HepG2 (cell line): ENCODE data around the gene UBC. TPM values are rescaled to one million over a fixed set of nuclear protein-coding genes. Genes with fewer than 3 reads are reported as not detected.

Source experiments
- CSRNP2 ChIP-seq: sonication (generic); formaldehyde crosslinking; conservative IDR thresholded peaks from 2 replicates; pipeline ENCODE4 v1.8.0; 2022; ENCODE audit warnings: low read depth, missing genetic modification reagents
- DPF2 ChIP-seq: sonication (generic); formaldehyde crosslinking; IDR thresholded peaks from 2 replicates; pipeline ENCODE4 v1.4.0; 2020; ENCODE audit warnings: mild to moderate bottlenecking, low read depth, missing genetic modification reagents, borderline replicate concordance
- FOXO1 ChIP-seq: sonication (generic); formaldehyde crosslinking; IDR thresholded peaks from 2 replicates; pipeline ENCODE4 v1.4.0; 2020; ENCODE audit warnings: missing genetic modification reagents
- GZF1 ChIP-seq: sonication (generic); formaldehyde crosslinking; IDR thresholded peaks from 2 replicates; pipeline ENCODE4 v1.5.1; 2020; ENCODE audit warnings: mild to moderate bottlenecking, missing genetic modification reagents
- PHF21A ChIP-seq: sonication (generic); formaldehyde crosslinking; IDR thresholded peaks from 2 replicates; pipeline ENCODE4 v1.5.0; 2020; ENCODE audit warnings: mild to moderate bottlenecking, missing genetic modification reagents
- SATB2 ChIP-seq: sonication (generic); formaldehyde crosslinking; IDR thresholded peaks from 2 replicates; pipeline ENCODE4 v1.5.0; 2020; ENCODE audit warnings: missing genetic modification reagents
- SRSF4 ChIP-seq: fragments of 200-400 bp; formaldehyde crosslinking; IDR thresholded peaks from one replicate; pipeline ENCODE4 v1.6.1; 2018; ENCODE audit warnings: mild to moderate bottlenecking, low read depth, low read length, moderate library complexity; ENCODE audit not compliant: poor library complexity, severe bottlenecking
- TCF12 ChIP-seq, 2 experiments: fragments of 450-650 bp in 1 of 2; sonication (generic) in 1 of 2; formaldehyde crosslinking in 1 of 2; IDR thresholded peaks; 2 replicates each; pipeline versions ENCODE4 v1.6.1 to v1.8.0; 2017 to 2022; ENCODE audit warnings: antibody characterized with exemption in 1 of 2, mild to moderate bottlenecking in 1 of 2, missing genetic modification reagents in 1 of 2, moderate library complexity in 1 of 2
- YEATS2 ChIP-seq: sonication (generic); formaldehyde crosslinking; IDR thresholded peaks from 2 replicates; pipeline ENCODE4 v1.4.0; 2020; ENCODE audit warnings: missing genetic modification reagents, borderline replicate concordance
- ZBTB33 ChIP-seq: sonication (generic); formaldehyde crosslinking; IDR thresholded peaks from 2 replicates; pipeline ENCODE4 v1.4.0; 2020; ENCODE audit warnings: missing genetic modification reagents
- ZBTB44 ChIP-seq: sonication (generic); formaldehyde crosslinking; IDR thresholded peaks from 2 replicates; pipeline ENCODE4 v1.4.0; 2020; ENCODE audit warnings: missing genetic modification reagents
- ZGPAT ChIP-seq: IDR thresholded peaks from 2 replicates; pipeline ENCODE4 v1.6.1; 2016; ENCODE audit warnings: mild to moderate bottlenecking
- ZHX1 ChIP-seq: sonication (generic); formaldehyde crosslinking; IDR thresholded peaks from 2 replicates; pipeline ENCODE4 v1.8.1; 2022; ENCODE audit warnings: low read depth, mild to moderate bottlenecking, missing genetic modification reagents
- ZNF335 ChIP-seq: sonication (generic); formaldehyde crosslinking; IDR thresholded peaks from 2 replicates; pipeline ENCODE4 v1.4.0; 2020; ENCODE audit warnings: missing genetic modification reagents
- ZNF598 ChIP-seq: sonication (generic); formaldehyde crosslinking; IDR thresholded peaks from 2 replicates; pipeline ENCODE4 v1.5.1; 2020; ENCODE audit warnings: mild to moderate bottlenecking, missing genetic modification reagents, borderline replicate concordance
- ZNF644 ChIP-seq: IDR thresholded peaks from 2 replicates; pipeline ENCODE4 v1.6.1; 2016; ENCODE audit warnings: low read depth
- ZNF660 ChIP-seq: sonication (generic); formaldehyde crosslinking; IDR thresholded peaks from 2 replicates; pipeline ENCODE4 v1.5.1; 2020; ENCODE audit warnings: mild to moderate bottlenecking, low read depth, missing genetic modification reagents, borderline replicate concordance
- ZNF776 ChIP-seq: sonication (generic); formaldehyde crosslinking; IDR thresholded peaks from 2 replicates; pipeline ENCODE4 v1.4.0; 2020; ENCODE audit warnings: mild to moderate bottlenecking, missing genetic modification reagents
- ZNF841 ChIP-seq: sonication (generic); formaldehyde crosslinking; IDR thresholded peaks from 2 replicates; pipeline ENCODE4 v1.8.1; 2023; ENCODE audit warnings: missing genetic modification reagents, borderline replicate concordance
- polyA plus RNA-seq, 8 experiments: library from polyadenylated mRNA; depleted of rRNA in 3 of 8; stranded (reverse) in 7 of 8; unstranded in 1 of 8; fragments of >200 nt; fragmentation: Illumina TruSeq in 4 of 8; extraction: Trizol in 4 of 8; gene quantifications; 2 replicates each; pipeline versions ENCODE4 v1.2.1 to v1.2.3, GENCODE V29; 2011 to 2016; ENCODE audit warnings: low read depth in 4 of 8, missing spikeins in 1 of 8, mixed read lengths in 1 of 8; ENCODE audit not compliant: insufficient read depth in 1 of 8
- total RNA-seq, 5 experiments: library from RNA; depleted of rRNA; stranded (reverse); fragments of >200 nt; fragmentation: Illumina TruSeq; extraction: Trizol; gene quantifications; 2 replicates each; pipeline ENCODE4 v1.2.3, GENCODE V29; 2016; ENCODE audit warnings: low read depth in 1 of 5

The UBC gene
- total and polyA plus RNA-seq, 2 of the 13 experiments (the other 11 are each of a cell fraction or from before 2014, with no cell fraction given), result 805 to 1,432 TPM

- no peak for TF ChIP-seq PHF21A (CRISPR knock-in tag)
- no peak for TF ChIP-seq ZNF335
- TF ChIP-seq ZGPAT, result no peak
- no peak for TF ChIP-seq DPF2
- TF ChIP-seq ZNF841 (CRISPR knock-in tag), result no peak
- no peak for TF ChIP-seq ZNF644 (CRISPR knock-in tag)
- no peak for TF ChIP-seq GZF1 (CRISPR knock-in tag)
- TF ChIP-seq ZNF598 (CRISPR knock-in tag), result no peak
- TF ChIP-seq ZNF776 (CRISPR knock-in tag), result no peak
- TF ChIP-seq YEATS2, result no peak
- TF ChIP-seq TCF12 (IDR thresholded peaks at IDR 0.05), result no peak
- TF ChIP-seq TCF12 (CRISPR knock-in tag; IDR thresholded peaks at IDR 0.05), result no peak
- no peak for TF ChIP-seq ZNF660 (CRISPR knock-in tag)
- no peak for TF ChIP-seq CSRNP2 (CRISPR knock-in tag)
- no peak for TF ChIP-seq ZHX1
- TF ChIP-seq SRSF4, result no peak
- no peak for TF ChIP-seq ZBTB44 (CRISPR knock-in tag)
- TF ChIP-seq FOXO1 (CRISPR knock-in tag), result no peak
- peak; percentile 60 for TF ChIP-seq ZBTB33
- no peak for TF ChIP-seq SATB2
Observed at GRCh38 chr12:124898200-124898922, 16.1 kb downstream of the UBC start (continued).
